Left ventricle myocardium inferior (tissue), 1 donor: Measurements from ENCODE around the gene CCR8. TPM values are rescaled to one million over a fixed set of nuclear protein-coding genes. Genes with fewer than 3 reads are reported as not detected.

Experiments used
- DNase-seq: peaks from one replicate; pipeline ENCODE4 v3.0.0-alpha.2; 2020
- H3K27ac ChIP-seq: fragments of 200-600 bp; replicated peaks from 2 replicates; pipeline ENCODE4 v1.8.0; 2021
- H3K27me3 ChIP-seq: fragments of 200-600 bp; 2 replicates; pipeline ENCODE4 v1.8.0; 2021; ENCODE audit warnings: low read depth
- H3K36me3 ChIP-seq: fragments of 200-600 bp; 2 replicates; pipeline ENCODE4 v1.8.0; 2021
- H3K4me1 ChIP-seq: fragments of 200-600 bp; 2 replicates; pipeline ENCODE4 v1.8.0; 2021
- H3K4me3 ChIP-seq: fragments of 200-600 bp; 2 replicates; pipeline ENCODE4 v1.8.0; 2021; ENCODE audit warnings: mild to moderate bottlenecking, moderate library complexity
- H3K9me3 ChIP-seq: fragments of 200-600 bp; replicated peaks from 2 replicates; pipeline ENCODE4 v1.8.0; 2021
- intact Hi-C: fragments of 100-400 bp; cut with micrococcal nuclease; formaldehyde crosslinking; loops from one replicate; pipeline ENCODE4 v1.11.0; 2022
- long read RNA-seq: library from polyadenylated mRNA; unstranded; transcript quantifications from one replicate; pipeline ENCODE4 v2.0.0, GENCODE V29; 2021
- total RNA-seq: library from RNA; stranded (reverse); fragmentation: NEBNext Ultra II Directional; extraction: Animal tissue kit (Norgen Biotek cat#: 25700); gene quantifications from one replicate; pipeline ENCODE4 v1.2.1, GENCODE V29; 2021
- TF ChIP-seq, protein P1 (sequence below): fragments of 200-600 bp; IDR thresholded peaks from 2 replicates; pipeline ENCODE4 v1.8.0; 2021; ENCODE audit warnings: antibody characterized with exemption, mild to moderate bottlenecking, borderline replicate concordance
- donor health status: DM: no; HTN: yes; CAD: no; lungs with severe emphysema.

The CCR8 gene, protein sequence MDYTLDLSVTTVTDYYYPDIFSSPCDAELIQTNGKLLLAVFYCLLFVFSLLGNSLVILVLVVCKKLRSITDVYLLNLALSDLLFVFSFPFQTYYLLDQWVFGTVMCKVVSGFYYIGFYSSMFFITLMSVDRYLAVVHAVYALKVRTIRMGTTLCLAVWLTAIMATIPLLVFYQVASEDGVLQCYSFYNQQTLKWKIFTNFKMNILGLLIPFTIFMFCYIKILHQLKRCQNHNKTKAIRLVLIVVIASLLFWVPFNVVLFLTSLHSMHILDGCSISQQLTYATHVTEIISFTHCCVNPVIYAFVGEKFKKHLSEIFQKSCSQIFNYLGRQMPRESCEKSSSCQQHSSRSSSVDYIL
- not detected for total RNA-seq
- long read RNA-seq = 0 reads

DNA sequence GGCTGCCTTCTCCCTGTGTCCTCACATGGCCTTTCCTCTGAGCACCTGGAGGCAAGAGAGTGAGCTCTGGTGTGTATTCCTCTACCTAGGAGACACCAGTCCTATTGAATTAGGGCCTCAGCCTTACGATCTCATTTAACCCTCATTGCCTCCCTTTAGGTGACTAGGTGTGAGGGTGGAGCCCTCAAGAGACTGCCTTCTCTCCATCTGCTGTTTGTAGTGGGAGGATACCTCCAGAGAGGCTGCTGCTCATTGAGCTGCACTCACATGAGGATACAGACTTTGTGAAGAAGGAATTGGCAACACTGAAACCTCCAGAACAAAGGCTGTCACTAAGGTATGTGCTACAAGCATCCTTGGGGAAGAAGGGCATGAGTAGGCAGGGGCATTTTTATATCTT is at the start of gene CCR8:
Gene CCR8 (plus strand): TSS at position 217 of the 400 bp plus-strand sequence. CDS start 2,623 bp downstream, outside the sequence.
- TF ChIP-seq, protein P1, sequence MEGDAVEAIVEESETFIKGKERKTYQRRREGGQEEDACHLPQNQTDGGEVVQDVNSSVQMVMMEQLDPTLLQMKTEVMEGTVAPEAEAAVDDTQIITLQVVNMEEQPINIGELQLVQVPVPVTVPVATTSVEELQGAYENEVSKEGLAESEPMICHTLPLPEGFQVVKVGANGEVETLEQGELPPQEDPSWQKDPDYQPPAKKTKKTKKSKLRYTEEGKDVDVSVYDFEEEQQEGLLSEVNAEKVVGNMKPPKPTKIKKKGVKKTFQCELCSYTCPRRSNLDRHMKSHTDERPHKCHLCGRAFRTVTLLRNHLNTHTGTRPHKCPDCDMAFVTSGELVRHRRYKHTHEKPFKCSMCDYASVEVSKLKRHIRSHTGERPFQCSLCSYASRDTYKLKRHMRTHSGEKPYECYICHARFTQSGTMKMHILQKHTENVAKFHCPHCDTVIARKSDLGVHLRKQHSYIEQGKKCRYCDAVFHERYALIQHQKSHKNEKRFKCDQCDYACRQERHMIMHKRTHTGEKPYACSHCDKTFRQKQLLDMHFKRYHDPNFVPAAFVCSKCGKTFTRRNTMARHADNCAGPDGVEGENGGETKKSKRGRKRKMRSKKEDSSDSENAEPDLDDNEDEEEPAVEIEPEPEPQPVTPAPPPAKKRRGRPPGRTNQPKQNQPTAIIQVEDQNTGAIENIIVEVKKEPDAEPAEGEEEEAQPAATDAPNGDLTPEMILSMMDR = no peak
- Histone ChIP-seq H3K36me3 (no peaks in the 10 kb centered on the region), H3K9me3 (no peaks in the 10 kb centered on the region), H3K4me1 (peaks cover 4% of the 10 kb centered on the region), H3K4me3 (no peak within 1 kb of the TSS), H3K27ac (no peak within 1 kb of the TSS), H3K27me3 (peaks cover under 1% of the 10 kb centered on the region)
- intact Hi-C loops = no loop called here
- DNase-seq = no peak

DNA sequence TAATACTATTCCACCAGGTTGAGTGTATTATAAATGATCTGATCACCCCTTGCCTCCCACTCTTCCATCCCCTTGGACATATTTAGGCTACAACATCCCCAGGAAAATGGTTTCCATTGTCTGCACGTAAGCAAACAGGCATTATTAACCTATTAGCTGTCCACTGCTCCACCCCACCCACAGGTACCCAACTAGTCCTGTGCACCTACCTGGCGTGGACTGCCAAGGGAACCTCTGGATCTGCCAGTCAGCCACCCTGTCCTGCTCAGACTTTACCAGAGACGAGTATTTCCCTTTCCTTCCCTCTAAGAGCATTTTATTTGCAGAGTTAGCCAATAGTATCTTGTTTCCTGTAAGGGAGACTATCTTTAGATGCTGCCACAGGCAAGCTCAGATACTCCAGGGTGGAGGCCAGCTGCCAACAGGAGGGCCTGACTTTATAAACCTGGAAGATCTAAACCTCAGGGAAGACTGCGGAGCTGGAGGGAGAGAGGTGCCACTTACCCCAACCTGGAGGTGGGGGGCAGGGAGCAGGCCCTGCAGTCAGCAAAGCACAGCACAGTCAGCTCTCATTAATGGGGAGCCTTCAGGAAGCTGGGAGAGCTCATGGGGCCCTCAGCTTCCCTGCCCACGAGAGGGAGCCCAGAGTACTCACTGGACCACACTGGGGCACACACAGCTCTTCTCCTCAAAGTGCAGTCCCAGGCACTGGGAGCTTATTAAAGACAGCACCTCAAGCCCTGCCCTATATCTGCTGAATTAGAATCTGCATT is 49.6 kb upstream of the CCR8 start, which contains the start of gene CX3CR1:
Gene CX3CR1 (minus strand): TSS at position 292 of the 773 bp plus-strand sequence. CDS start 13,527 bp downstream, outside the sequence.
- DNase-seq = no peak
- no peak within 1 kb of the TSS for H3K4me3 ChIP-seq
- H3K27ac ChIP-seq = no peak within 1 kb of the TSS

DNA sequence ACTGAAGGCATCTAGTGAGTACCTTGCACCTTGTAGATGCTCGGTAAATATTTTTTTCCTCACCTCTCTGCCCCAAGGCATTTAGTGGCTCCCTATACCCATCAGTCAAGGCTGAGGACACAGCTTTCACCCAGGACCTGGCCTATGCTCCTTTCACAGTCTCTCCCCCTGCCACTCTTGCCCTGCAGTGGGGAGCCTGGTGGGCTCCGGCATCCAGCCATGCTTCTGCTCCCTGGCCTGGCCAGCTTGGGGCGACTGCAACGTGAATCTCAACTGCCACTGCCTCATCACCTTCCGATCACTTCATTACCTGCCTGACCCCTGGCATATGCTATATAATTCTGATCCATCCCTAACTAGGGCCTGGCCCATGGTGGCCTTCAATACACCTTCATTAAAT is 48.9 kb upstream of the CCR8 start:
- intact Hi-C loops = no loop called here
- no peak overlapping the region for H3K27ac ChIP-seq
- DNase-seq = no peak
- H3K4me3 ChIP-seq = no peak overlapping the region
- TF ChIP-seq, protein P1 = no peak
- H3K9me3 ChIP-seq = no peaks in the 10 kb centered on the region
- peaks cover 11% of the 10 kb centered on the region for H3K4me1 ChIP-seq
- H3K27me3 ChIP-seq = no peaks in the 10 kb centered on the region
- H3K36me3 ChIP-seq = no peaks in the 10 kb centered on the region

More for the DNA sequence above, 49.6 kb upstream of the CCR8 start, which contains the start of gene CX3CR1:
- Histone ChIP-seq H3K9me3 (no peaks in the 10 kb centered on the region), H3K27me3 (no peaks in the 10 kb centered on the region), H3K4me1 (peaks cover 11% of the 10 kb centered on the region), H3K36me3 (no peaks in the 10 kb centered on the region)
- intact Hi-C loops = no loop called here
- TF ChIP-seq, protein P1 = no peak

DNA sequence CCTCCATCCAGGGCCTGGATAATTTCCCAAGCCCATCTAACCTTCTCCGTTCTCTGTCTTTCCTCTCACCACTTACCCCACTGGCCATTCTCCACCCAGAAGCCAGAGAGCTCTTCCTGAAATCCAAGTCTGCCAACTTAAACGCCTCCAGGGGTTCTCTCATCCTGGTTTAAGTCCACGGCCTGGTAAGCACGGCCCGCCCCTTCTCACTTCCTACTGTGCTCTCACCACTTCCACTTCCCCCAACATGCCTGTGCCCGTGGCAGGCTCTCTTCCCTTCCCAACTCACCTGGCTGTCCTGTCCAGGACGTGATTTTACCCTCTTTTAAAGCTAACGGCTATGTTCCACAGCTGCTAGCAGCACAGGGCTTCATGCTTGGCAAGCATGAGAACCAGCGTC is 48.0 kb upstream of the CCR8 start:
- no peaks in the 10 kb centered on the region for H3K9me3 ChIP-seq
- intact Hi-C loops = no loop called here
- no peak overlapping the region for H3K27ac ChIP-seq
- TF ChIP-seq, protein P1 = no peak
- H3K36me3 ChIP-seq = no peaks in the 10 kb centered on the region
- no peak overlapping the region for H3K4me3 ChIP-seq
- no peak for DNase-seq
- peaks cover 11% of the 10 kb centered on the region for H3K4me1 ChIP-seq
- H3K27me3 ChIP-seq = no peaks in the 10 kb centered on the region

DNA sequence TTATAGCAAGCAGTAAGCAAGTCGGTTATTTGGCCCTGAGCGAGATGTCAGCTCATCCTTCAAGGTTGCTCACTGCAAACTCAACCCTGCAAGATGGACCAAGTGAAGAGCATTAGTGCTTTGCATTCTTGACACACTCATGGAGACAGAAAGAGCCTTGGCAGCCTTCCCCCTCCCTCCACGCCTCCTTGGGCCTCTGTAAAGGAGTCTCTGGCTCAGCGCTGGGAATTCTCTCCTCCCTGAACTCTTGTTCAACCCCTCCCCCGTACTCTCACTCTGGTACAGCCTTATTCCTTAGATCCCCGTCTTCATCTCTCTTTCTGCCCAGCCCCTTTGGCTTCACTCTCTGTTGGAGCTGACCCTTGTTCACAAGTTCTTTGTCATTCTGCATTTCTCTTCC is 47.5 kb upstream of the CCR8 start:
- intact Hi-C loops = no loop called here
- H3K4me3 ChIP-seq = no peak overlapping the region
- no peaks in the 10 kb centered on the region for H3K9me3 ChIP-seq
- no peak overlapping the region for H3K27ac ChIP-seq
- no peaks in the 10 kb centered on the region for H3K36me3 ChIP-seq
- H3K4me1 ChIP-seq = peaks cover 11% of the 10 kb centered on the region
- TF ChIP-seq, protein P1 = no peak
- H3K27me3 ChIP-seq = no peaks in the 10 kb centered on the region
- DNase-seq = no peak
